H9 (cell line): ENCODE measurements around the gene ASB7. TPM values are rescaled to one million over a fixed set of nuclear protein-coding genes. Genes with fewer than 3 reads are reported as not detected.

ENCODE experiments used
- DNase-seq: peaks from one replicate; pipeline ENCODE4 v3.0.0-alpha.2; 2017
- H2AFZ ChIP-seq: one replicate; pipeline ENCODE4 v1.6.1; 2013; ENCODE audit warnings: mild to moderate bottlenecking, low read length, control low read depth, moderate library complexity
- H2AK5ac ChIP-seq: 2 replicates; pipeline ENCODE4 v1.6.1; 2013; ENCODE audit warnings: low read length, control low read depth, mixed read lengths; ENCODE audit not compliant: insufficient read length
- H2BK120ac ChIP-seq: one replicate; pipeline ENCODE4 v1.6.1; 2013; ENCODE audit warnings: low read depth, mild to moderate bottlenecking, low read length, control low read depth, inconsistent platforms; ENCODE audit not compliant: poor library complexity, severe bottlenecking
- H2BK12ac ChIP-seq: 2 replicates; pipeline ENCODE4 v1.6.1; 2013; ENCODE audit warnings: low read length, control low read depth, mixed read lengths, low read depth; ENCODE audit not compliant: insufficient read length
- H2BK15ac ChIP-seq: 2 replicates; pipeline ENCODE4 v1.6.1; 2013; ENCODE audit warnings: low read depth, low read length, control low read depth
- H2BK20ac ChIP-seq: one replicate; pipeline ENCODE4 v1.6.1; 2013; ENCODE audit warnings: low read depth, mild to moderate bottlenecking, low read length, control low read depth, inconsistent platforms; ENCODE audit not compliant: poor library complexity, severe bottlenecking
- H2BK5ac ChIP-seq: 2 replicates; pipeline ENCODE4 v1.6.1; 2013; ENCODE audit warnings: low read length, control low read depth, mixed read lengths; ENCODE audit not compliant: insufficient read length
- H3K14ac ChIP-seq: 2 replicates; pipeline ENCODE4 v1.6.1; 2013; ENCODE audit warnings: low read length, control low read depth; ENCODE audit not compliant: insufficient read depth
- H3K18ac ChIP-seq: 2 replicates; pipeline ENCODE4 v1.6.1; 2013; ENCODE audit warnings: low read depth, mild to moderate bottlenecking, mixed read lengths, low read length, control low read depth; ENCODE audit not compliant: insufficient read length
- H3K23ac ChIP-seq: 2 replicates; pipeline ENCODE4 v1.6.1; 2013; ENCODE audit warnings: low read length, control low read depth, mixed read lengths, low read depth; ENCODE audit not compliant: insufficient read length
- H3K23me2 ChIP-seq: 2 replicates; pipeline ENCODE4 v1.6.1; 2013; ENCODE audit warnings: low read depth, mild to moderate bottlenecking, mixed read lengths, low read length, control low read depth; ENCODE audit not compliant: insufficient read length, poor library complexity, severe bottlenecking
- H3K27ac ChIP-seq: 2 replicates; pipeline ENCODE4 v1.5.1; 2013; ENCODE audit warnings: low read length, control low read depth, mixed read lengths, low read depth; ENCODE audit not compliant: insufficient read length
- H3K27me3 ChIP-seq: 2 replicates; pipeline ENCODE4 v1.6.1; 2013; ENCODE audit warnings: low read length, control low read depth, inconsistent platforms; ENCODE audit not compliant: insufficient read depth
- H3K4ac ChIP-seq: 2 replicates; pipeline ENCODE4 v1.6.1; 2013; ENCODE audit warnings: low read depth, mild to moderate bottlenecking, control low read depth, inconsistent platforms, low read length, moderate library complexity
- H3K4me1 ChIP-seq: 2 replicates; pipeline ENCODE4 v1.6.1; 2013; ENCODE audit warnings: low read length, control low read depth, inconsistent platforms; ENCODE audit not compliant: insufficient read depth
- H3K4me2 ChIP-seq: 2 replicates; pipeline ENCODE4 v1.6.1; 2013; ENCODE audit warnings: low read length, control low read depth, mixed read lengths; ENCODE audit not compliant: insufficient read length, insufficient read depth
- H3K56ac ChIP-seq: 2 replicates; pipeline ENCODE4 v1.6.1; 2013; ENCODE audit warnings: low read depth, mild to moderate bottlenecking, mixed read lengths, low read length, control low read depth; ENCODE audit not compliant: insufficient read length
- H3K79me1 ChIP-seq: 2 replicates; pipeline ENCODE4 v1.6.1; 2013; ENCODE audit warnings: low read depth, mild to moderate bottlenecking, moderate library complexity, low read length, control low read depth, inconsistent platforms; ENCODE audit not compliant: insufficient read depth, poor library complexity, severe bottlenecking
- H3K79me2 ChIP-seq: 2 replicates; pipeline ENCODE4 v1.6.1; 2013; ENCODE audit warnings: low read length, control low read depth, inconsistent platforms; ENCODE audit not compliant: insufficient read depth
- H3K9ac ChIP-seq: 2 replicates; pipeline ENCODE4 v1.6.1; 2013; ENCODE audit warnings: low read length, control low read depth, mixed read lengths; ENCODE audit not compliant: insufficient read length; ENCODE audit errors: extremely low read depth
- H3K9me3 ChIP-seq: one replicate; pipeline ENCODE4 v1.6.1; 2013; ENCODE audit warnings: low read depth, low read length, inconsistent platforms; ENCODE audit not compliant: control insufficient read depth
- H3T11ph ChIP-seq: one replicate; pipeline ENCODE4 v1.6.1; 2013; ENCODE audit warnings: mild to moderate bottlenecking, low read length, control low read depth, inconsistent platforms
- H4K20me1 ChIP-seq: one replicate; pipeline ENCODE4 v1.6.1; 2013; ENCODE audit not compliant: control insufficient read depth, insufficient read length, insufficient read depth
- H4K5ac ChIP-seq: 2 replicates; pipeline ENCODE4 v1.6.1; 2013; ENCODE audit warnings: low read depth, mild to moderate bottlenecking, mixed read lengths, low read length, control low read depth; ENCODE audit not compliant: insufficient read length
- H4K8ac ChIP-seq: replicated peaks from 2 replicates; pipeline ENCODE4 v1.6.1; 2013; ENCODE audit warnings: low read length, control low read depth, mixed read lengths, low read depth; ENCODE audit not compliant: insufficient read length
- H4K91ac ChIP-seq: 2 replicates; pipeline ENCODE4 v1.6.1; 2013; ENCODE audit warnings: low read depth, mild to moderate bottlenecking, moderate library complexity, mixed read lengths, low read length, control low read depth; ENCODE audit not compliant: insufficient read length
- H3K27ac Mint-ChIP-seq, 3 experiments: 2 replicates in 2 of 3; 3 replicates in 1 of 3; pipeline ENCODE4 v1.8.0; 2020 to 2021; ENCODE audit warnings: mixed read lengths in 3 of 3, mild to moderate bottlenecking in 1 of 3, moderate library complexity in 1 of 3
- H3K27me3 Mint-ChIP-seq: 2 replicates; pipeline ENCODE4 v1.8.0; 2021; ENCODE audit warnings: low read depth, mild to moderate bottlenecking, moderate library complexity, mixed read lengths
- H3K36me3 Mint-ChIP-seq, 3 experiments: 2 replicates in 2 of 3; 3 replicates in 1 of 3; pipeline ENCODE4 v1.8.0; 2020 to 2021; ENCODE audit warnings: low read depth in 3 of 3, mixed read lengths in 3 of 3; ENCODE audit not compliant: insufficient read depth in 1 of 3
- H3K4me1 Mint-ChIP-seq, 2 experiments: 2 replicates each; pipeline ENCODE4 v1.8.0; 2020; ENCODE audit warnings: mixed read lengths in 2 of 2
- H3K4me3 Mint-ChIP-seq, 2 experiments: 2 replicates in 1 of 2; 3 replicates in 1 of 2; pipeline ENCODE4 v1.8.0; 2020 to 2021; ENCODE audit warnings: mild to moderate bottlenecking in 2 of 2, mixed read lengths in 2 of 2, moderate library complexity in 1 of 2
- H3K9me3 Mint-ChIP-seq, 2 experiments: 2 replicates in 1 of 2; 3 replicates in 1 of 2; pipeline ENCODE4 v1.8.0; 2020; ENCODE audit warnings: mild to moderate bottlenecking in 2 of 2, mixed read lengths in 2 of 2, moderate library complexity in 1 of 2
- CTCF ChIP-seq: fragments of 200-600 bp; sonication (generic); conservative IDR thresholded peaks from 3 replicates; pipeline ENCODE4 v1.8.0; 2021; ENCODE audit warnings: antibody characterized with exemption, mild to moderate bottlenecking
- WGBS: extraction: QIAGEN DNeasy Blood & Tissue Kit; methylation state at CpG from one replicate; pipeline ENCODE4 v1.1.7; 2013; ENCODE audit warnings: missing lambda C conversion rate, low lambda C conversion rate, mixed read lengths; ENCODE audit not compliant: insufficient read length; ENCODE audit errors: extremely low coverage; 5-methylcytosine and 5-hydroxymethylcytosine counted together
- total RNA-seq: library from RNA; stranded (reverse); gene quantifications from 2 replicates; pipeline ENCODE4 v1.2.1, GENCODE V29; 2021

The ASB7 gene
- total RNA-seq, 1 experiment from 2014 or later = 12.8 TPM

- WGBS = no CpG with 5 or more reads among the region's 3 CpGs
- H3K27me3 Mint-ChIP-seq = no peaks in the 10 kb centered on the region
- H4K20me1 ChIP-seq = no peaks in the 10 kb centered on the region
- peaks cover 9 to 14% (median 13%) of the 10 kb centered on the region in 3 experiments for H3K36me3 Mint-ChIP-seq
- no peaks in the 10 kb centered on the region for H3K4me1 Mint-ChIP-seq
- H3K56ac ChIP-seq = no peak overlapping the region
- H3K79me2 ChIP-seq = peaks cover 2% of the 10 kb centered on the region; the same call in 1 of the 2 replicates
- no peak overlapping the region for H2BK15ac ChIP-seq
- no peaks in the 10 kb centered on the region for H3K9me3 ChIP-seq
- H3K27ac Mint-ChIP-seq = no peak overlapping the region
- peaks cover 11 to 15% of the 10 kb centered on the region in 2 experiments for H3K9me3 Mint-ChIP-seq
- H2AFZ ChIP-seq = no peak overlapping the region
- no peak for TF ChIP-seq CTCF
- no peaks in the 10 kb centered on the region for H3K27me3 ChIP-seq
- no peak for DNase-seq
- peaks cover 2% of the 10 kb centered on the region for H3K23me2 ChIP-seq
- no peak overlapping the region for H4K5ac ChIP-seq
- H2AK5ac ChIP-seq = no peak overlapping the region
- no peak overlapping the region for H3K14ac ChIP-seq
- no peak overlapping the region for H3K9ac ChIP-seq
- no peak overlapping the region for H2BK120ac ChIP-seq
- H2BK12ac ChIP-seq = no peak overlapping the region
- no peak overlapping the region for H3K18ac ChIP-seq
- H3K4ac ChIP-seq = no peak overlapping the region
- H3K27ac ChIP-seq = no peak overlapping the region
- H2BK20ac ChIP-seq = no peak overlapping the region
- H4K8ac ChIP-seq = no peak overlapping the region
- H3K79me1 ChIP-seq = no peaks in the 10 kb centered on the region
- no peak overlapping the region for H2BK5ac ChIP-seq
- H3K4me1 ChIP-seq = no peaks in the 10 kb centered on the region; the same call in 1 of the 2 replicates
- H3K23ac ChIP-seq = no peak overlapping the region
- H3T11ph ChIP-seq = no peak overlapping the region
- no peak overlapping the region for H3K4me3 Mint-ChIP-seq
- H4K91ac ChIP-seq = no peak overlapping the region
- H3K4me2 ChIP-seq = no peak overlapping the region
Measured at GRCh38 chr15:100595964-100596363, 6.4 kb upstream of the ASB7 start.
